SKM-1 (cell line): ENCODE data around the gene LMCD1.

ENCODE experiments used
- DNase-seq: peaks from one replicate; lab custom pipeline; 2025; ENCODE audit not compliant: unreplicated experiment; lab: John Stamatoyannopoulos, UW

Gene LMCD1

DNA sequence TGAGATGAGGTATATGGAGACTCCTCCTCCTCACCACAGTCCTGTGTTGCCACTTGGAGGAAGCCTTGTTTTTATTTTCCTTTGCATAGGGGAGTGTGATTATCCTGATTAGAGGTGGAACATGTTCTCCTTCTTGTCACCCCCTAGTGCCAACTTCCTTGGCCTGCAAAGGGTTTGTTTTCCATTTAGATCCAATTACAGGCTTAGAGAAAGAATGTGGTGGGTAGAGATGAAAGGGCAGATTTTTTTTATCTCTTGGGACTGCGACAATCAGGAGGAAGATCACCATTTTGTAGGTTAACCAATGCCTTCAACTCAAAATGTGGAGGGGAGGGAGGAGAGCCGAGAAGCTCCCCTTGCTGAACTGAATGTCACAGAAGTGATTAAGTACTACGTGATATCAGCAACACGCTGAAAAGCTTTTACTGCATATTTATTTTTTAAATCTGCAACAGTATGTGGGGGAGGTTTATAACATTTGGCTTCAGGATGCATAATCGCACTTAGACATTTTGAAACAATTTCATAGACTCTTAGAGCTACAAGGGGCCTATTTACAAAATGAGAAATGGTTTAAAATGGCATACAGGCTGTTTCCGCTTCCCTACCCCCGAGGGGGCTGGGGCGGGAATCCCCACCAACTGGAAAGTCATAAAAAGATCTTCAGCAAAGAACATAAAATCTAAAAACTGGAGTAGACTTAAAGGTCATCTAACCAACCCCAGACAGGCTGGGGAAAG is 2.4 kb downstream of the LMCD1 start:
- DNase-seq, result no peak

- no peak for DNase-seq
Observed at GRCh38 chr3:8504611-8504973, 3.0 kb downstream of the LMCD1 start.

DNA sequence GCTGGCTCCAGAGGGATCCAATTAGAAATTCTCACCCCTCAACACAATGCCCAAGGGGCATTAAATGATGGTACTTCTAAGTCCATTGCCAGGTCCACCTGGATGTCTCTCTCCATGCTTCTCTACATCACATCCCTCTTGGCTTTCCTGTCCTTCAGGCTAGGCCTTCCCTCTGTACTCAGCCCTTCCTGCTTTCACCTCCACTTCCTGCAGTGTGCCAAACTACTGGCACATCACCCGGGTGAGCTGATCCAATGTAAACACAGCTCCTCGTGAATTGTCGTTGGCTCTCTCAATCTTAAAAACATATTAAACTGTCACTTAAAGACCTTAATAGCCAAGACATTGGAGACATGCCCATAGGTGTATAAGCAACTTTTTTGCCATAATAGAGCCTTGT is 4.0 kb downstream of the LMCD1 start:
- DNase-seq, result no peak

DNA sequence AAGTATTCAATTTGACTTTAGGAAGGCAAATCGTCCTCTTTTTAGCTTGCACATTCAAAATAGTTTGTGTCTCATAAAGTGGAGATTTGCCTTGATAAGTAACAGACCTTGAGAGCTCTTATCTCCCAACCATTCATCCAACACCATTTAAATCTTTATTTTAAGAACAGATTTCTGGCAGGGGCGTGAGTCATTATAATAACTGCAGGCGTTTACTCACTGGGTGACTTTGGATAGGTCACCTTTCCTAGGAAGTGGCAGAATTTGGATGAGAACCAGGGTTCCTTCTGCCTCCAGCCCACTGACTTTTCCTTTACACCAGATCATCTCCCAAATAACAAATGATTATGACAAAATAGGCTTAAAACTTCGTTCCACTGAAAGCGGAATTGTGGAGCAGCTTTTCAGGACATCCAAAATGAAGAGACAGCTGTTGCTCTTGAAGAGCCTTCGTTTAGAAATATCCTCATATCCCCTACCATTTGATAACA is 5.0 kb downstream of the LMCD1 start:
- DNase-seq, result no peak

- DNase-seq, result no peak
Observed at GRCh38 chr3:8507496-8507895, 5.9 kb downstream of the LMCD1 start.

GRCh38 chr3:8509961-8510360 is 8.3 kb downstream of the LMCD1 start:
- DNase-seq, result no peak

DNA sequence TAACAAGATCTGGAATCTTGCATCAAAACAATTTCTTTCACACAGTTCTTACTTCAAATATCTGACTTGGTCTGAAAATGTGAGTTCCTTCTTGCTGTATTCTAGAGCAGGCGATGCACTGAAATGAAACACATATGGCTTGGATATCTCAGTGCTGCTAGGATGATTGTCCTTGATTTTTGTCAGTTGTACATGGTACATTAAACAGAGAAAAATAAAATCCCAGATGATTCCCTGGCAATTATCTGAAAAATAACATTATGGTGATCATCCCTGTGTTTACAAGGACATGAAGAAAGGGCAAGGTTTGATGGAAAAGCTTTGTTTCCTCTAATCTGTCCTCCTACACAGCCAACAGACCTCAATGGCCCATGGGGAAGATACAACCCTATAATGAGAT is 10.6 kb downstream of the LMCD1 start:
- DNase-seq, result no peak

DNA sequence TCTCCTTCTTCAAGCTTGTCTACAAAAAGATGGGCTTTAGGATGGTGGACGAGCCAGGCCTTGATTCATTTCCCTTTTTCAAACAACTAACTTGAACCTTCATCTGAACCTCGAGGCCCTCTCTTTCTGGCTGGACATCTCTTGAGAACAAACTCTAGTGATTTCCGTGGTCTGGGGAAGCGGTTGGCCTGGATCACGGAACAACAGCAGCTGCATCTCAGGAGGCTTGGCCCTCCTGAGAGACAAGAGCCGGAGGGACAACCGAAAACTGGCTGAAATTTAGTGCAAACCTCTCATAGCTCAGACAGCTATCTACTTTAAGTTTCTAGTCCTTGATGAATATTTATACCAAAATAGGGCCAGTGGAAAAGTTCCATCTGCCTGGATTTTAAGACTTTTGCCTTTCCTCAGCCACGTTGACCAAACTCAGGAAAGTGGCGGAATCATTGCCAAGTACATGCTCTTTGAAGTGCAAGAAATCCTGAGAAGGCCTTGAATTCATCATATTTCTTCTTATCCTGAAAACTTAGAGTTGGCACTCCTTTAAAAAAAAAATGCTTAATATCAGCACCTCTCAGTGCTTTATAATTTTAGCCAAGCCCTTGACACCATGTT is 14.5 kb downstream of the LMCD1 start:
- DNase-seq, result no peak

DNA sequence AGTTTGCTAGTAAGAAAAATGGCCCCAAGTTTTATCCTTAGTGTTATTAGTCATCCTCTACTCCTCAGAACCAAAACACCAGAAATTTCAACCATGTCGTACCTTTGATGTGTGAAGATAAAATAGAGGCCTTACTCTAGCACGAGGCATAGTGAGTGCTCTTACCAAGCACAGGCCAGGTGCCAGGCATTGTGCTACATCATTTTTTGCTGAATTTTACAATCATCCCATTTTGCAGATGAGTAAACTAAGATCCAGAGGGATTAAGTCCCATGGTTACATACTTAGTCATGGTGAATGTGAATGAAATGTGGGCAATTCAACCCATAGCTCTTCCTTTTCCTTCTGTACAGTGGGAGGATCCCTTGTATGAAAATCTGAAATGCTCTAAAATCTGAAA is 15.2 kb downstream of the LMCD1 start:
- DNase-seq, result no peak

GRCh38 chr3:8517487-8517886 is 15.9 kb downstream of the LMCD1 start:
- DNase-seq, result no peak

DNA sequence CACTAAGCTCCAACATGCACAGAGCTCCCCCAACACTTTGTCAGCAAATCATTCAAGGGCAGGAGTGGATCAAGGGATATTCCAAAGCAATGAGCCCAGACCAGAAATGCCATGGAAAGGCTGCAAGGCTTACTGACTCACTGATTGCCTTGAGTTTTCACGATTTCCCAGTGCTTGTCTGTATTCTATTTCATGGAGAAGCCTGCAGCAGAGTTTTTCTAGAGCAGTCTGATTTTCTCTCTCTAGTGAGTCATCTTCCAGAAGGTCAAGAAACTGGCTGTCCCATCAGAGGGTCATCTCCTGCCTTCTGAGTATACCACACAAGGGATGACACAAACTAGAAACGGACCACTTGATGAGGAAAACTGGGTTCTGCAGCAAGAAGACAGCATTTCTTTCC is 16.5 kb downstream of the LMCD1 start:
- DNase-seq, result no peak

DNA sequence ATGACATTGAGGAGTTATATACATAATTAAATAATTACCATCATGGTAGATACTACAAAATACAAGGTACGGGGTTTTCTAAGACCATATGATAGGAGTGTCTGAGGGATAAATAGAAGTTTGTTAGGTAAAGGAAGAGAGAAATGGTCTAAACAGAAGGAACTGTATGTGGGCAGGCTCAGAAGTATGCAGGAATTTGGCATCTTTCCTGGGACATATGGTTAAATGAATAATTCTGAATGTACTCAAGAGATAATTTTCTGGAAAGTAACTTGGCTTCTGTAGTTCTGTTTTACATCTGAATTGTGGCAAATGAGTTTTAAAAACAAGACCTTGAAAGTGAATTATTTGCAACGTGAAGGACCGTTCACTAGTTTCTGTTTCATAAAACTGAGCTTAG is 17.5 kb downstream of the LMCD1 start:
- no peak for DNase-seq

DNA sequence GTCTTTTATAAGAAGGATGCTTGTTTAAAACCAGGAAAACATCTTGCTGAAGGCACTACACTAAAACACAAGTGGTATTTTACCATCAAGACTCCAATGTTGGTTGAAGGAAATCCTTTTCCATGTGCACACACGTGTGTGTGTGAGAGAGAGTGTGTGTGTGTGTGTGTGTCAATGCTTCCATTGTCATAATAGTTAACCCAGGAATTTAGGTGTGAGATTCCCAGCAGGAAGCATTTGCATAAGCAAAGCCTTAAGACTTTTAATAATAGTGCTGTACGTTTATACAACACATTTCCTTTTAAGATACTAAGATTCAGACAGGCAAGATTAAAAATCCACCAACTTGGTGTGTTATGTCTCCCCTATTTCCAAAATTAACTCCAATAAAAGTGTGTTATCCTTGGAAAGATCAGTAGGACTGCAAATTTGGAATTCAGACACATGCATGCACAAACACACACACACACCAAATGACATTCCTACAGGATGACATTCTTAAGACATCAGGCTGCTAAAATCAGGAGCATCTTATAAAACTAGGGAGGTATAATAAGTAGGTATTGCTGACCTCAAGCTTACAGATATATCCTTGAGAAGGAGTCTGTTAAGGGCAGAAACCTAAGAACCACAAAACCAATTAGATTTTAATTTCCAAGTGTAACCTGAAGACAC is 18.3 kb downstream of the LMCD1 start:
- DNase-seq, result no peak

- DNase-seq, result no peak
Observed at GRCh38 chr3:8520816-8521403, 19.3 kb downstream of the LMCD1 start.

DNA sequence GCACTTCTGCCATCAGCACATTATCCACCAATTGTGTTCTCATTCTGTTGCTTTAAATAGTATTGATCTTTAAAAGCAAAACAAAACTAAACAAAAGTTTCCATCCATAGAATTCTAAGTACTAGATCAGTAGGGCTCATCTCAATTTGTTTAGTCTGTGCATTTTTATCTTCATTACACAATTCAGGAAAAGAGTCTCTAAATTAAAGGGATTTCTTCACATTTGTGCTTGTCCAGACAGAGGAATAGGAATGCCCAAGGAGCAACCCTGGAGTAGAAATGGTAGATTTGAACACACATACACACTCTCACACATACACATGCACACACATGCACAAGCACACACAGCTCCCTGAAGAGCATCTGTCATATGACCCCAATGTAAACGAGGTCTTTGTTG is 21.4 kb downstream of the LMCD1 start:
- no peak for DNase-seq

DNA sequence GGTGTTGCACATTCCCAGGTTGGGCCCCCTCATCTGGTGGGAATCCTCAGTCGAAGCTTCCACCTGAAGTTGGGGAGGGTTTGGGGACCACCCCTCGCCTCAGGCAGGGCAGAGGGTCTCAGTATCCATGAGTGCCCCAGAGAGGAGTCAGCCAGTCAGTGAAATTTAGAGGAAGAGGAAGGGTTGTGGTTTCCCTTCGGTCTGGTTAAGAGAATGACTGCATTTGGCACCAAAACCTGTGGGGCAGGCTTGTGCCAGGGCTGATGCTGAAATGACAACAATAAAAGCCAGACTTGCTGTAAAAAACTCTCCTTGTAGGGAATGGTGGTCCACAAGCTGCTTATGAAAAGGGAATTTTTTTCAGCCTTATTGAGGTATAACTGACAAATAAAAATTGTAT is 22.6 kb downstream of the LMCD1 start:
- DNase-seq, result peak; percentile 23

GRCh38 chr3:8524656-8525399 is 23.2 kb downstream of the LMCD1 start:
- no peak for DNase-seq

DNA sequence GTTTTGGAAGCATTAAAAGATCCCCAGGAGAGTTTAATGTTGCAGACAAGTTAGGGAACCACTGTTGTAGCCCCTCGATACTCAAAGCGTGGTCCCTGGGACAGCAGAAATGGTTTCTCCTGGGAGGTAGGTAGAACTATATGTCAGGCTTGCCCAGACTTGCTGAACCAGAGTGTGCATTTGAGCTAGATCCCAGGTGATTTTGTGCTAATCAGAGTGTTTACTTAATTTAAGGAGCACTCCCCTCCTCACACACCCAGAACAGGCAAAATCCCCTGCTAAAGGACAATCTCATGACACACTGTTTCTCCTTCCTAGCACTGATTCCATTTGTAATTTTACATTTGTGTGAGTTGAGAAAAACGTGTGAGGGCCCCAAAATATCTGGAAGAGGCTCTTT is 24.3 kb downstream of the LMCD1 start:
- no peak for DNase-seq

GRCh38 chr3:8529181-8529637 is 27.6 kb downstream of the LMCD1 start:
- no peak for DNase-seq

- no peak for DNase-seq
Observed at GRCh38 chr3:8529738-8530525, 28.3 kb downstream of the LMCD1 start.
